NCI-H524 treated with DMSO at 0.1 percent for 48 hours (cell line): ENCODE measurements around the gene GIPC2.
"Not testable (repeated sequence)": the region's sequence is repeated elsewhere in the genome, so short reads cannot be mapped to it uniquely, and the experiment has no call there.

ENCODE experiments used
- DNase-seq: peaks from one replicate; lab custom pipeline; 2025; lab: John Stamatoyannopoulos, UW

The GIPC2 gene

DNA sequence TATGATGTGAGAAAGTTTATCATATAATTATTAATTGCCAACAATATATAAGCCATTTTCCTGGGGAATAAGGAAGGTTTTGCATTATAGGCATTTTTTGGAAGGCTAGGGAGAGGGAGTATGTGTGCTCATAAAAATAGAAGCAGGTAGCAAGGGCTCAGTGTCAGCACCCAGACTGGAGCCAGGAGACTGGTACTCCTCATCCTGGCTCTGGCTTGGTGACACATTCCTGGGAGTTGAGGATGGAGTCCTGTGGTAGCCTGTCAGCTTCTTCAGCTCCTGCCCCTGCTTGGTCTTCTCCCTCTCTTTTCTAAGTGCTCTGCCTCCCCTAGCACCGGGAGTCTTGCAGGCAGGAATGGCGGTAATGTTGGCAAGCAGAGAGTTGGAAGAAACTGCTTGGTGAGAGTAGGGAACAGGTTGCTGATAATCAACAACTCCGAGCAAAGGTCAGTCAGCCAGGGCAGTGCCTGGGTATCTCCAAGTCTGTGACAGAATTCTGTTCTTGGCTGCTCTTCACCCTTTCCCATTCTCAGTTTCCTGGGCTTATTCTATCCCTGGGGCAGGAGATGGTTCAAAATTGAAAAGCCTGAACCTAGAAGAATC is 23.0 kb downstream of the GIPC2 start:
- DNase-seq, result no peak

DNA sequence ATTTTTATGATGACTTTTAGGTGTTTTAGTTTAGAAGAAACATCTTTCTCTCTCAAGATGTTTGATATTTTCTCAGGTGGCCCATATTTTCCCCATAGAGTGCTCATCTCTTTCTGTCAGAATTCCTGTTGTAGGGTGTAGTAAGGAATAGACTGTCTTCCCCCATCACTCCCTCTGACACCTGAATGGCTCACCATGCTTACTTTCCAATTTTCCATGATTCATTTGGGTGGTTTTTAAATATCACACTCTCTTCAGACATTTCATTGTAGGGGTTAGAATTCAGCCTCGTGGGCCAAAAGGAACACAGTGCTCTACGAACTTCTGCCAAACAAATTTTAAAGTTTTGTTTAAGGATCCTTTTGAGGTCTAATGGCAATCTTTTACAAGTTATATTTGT is 24.0 kb downstream of the GIPC2 start:
- no peak for DNase-seq

DNA sequence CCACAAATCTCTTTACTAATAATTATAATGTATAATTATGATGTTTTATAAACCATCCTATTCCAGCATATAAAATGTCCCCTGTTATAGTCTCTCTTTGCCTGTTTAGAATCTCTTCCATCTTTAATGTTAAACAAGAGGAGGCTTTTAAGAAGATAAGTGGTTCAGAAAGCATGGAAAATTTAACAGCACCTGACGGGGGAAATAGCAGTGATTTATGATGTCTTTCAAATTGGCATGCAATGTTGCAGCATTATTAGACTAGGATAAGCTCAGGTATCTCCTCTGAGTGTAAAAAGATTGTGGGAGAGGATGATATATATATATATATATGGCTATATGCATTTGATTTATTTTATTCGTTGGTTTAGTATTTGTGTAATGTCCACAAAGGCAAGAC is 24.4 kb downstream of the GIPC2 start:
- no peak for DNase-seq

GRCh38 chr1:78070758-78071157 is 25.0 kb downstream of the GIPC2 start:
- no peak for DNase-seq

DNA sequence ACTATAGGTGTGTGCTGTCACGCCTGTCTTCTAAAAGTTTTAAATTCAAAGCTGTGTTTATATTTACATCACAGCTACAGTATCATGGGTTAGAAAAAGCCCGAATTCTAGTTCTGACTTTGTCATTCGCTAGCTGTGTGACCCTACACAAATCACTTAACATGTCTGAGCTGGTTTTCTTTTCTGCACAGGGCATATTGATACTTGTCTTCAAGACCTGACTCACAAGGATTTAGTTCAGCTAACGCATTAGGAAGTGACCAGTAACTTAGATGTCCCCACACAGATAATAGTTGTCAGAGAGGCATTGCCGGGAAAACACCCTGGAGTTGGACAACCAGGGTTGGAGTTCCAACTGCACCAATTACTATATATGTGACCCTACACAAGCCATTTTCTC is 25.9 kb downstream of the GIPC2 start:
- no peak for DNase-seq

DNA sequence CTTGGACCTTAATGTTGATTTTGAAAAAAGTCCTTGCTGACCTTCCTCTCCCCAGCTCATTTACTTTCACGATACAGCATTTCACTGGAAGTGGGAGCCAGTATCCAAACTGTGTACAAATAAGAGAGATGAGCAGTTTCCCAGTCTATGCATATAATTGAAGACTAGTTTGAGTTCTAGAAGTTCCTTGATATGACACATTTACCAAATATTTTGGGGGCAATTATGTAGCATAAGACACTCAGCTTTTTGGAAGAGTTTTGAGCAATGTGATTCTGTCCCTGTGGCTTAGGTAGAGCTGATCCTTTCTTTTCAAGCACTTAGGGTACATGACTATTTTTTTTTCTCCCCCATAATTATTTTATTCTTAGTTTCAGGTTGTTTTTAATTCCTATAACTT is 26.4 kb downstream of the GIPC2 start:
- DNase-seq, result no peak

DNA sequence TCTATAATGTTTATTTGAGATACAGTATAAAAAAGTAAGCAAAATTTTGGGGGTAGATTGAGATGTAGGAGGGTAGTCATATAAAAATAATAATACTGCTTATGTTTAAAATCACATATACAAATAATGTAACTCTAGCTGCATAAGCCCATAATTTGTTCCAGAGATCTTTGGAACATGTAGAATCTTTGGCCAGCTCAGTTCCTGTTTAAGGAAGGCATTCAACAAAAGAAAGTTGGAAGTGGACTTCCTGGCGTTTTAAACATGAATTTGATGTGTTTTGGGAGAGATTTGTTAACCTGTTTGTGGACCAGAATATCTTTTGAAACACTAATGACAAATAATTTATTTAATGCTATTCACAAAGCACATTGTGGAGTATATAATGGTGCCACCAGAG is 27.7 kb downstream of the GIPC2 start:
- DNase-seq, result no peak

DNA sequence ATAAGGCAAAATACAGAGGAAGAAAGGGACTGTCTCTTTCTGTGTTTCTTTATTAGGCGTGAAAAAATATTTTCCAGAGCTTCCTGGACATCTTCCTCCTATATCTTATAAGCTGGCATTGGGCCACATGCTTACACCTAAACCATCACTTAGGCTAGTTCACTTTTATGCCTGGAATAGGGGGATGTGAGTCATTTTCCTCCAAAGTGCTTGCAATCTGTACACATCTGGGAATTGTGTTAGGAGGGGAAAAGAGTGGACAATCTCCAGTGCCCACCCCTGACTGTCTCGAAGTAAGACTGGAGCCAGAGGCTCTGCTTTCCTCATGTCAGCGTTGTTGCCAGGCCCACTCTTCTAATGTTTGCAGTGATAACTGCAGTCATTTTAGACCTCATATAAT is 29.9 kb downstream of the GIPC2 start:
- no peak for DNase-seq

DNA sequence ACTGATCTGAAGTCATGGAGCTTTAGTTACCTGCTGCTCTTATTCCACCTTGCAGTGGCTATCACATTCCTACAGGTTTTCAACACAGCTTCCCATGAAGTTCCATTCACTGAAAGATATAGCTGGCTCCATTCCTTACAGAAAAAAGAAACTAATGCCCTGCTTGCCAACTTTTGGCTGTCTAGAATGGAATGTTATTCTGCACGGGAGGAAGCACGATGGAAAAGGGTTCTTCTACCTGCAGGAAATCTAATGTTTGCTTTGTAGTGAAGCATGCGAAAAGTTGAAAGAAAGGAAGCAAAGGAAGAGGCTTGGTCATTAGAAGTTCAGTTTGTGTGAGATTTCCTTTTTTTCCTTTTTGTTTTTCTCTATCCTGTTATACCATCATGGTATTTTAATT is 32.6 kb downstream of the GIPC2 start:
- no peak for DNase-seq

DNA sequence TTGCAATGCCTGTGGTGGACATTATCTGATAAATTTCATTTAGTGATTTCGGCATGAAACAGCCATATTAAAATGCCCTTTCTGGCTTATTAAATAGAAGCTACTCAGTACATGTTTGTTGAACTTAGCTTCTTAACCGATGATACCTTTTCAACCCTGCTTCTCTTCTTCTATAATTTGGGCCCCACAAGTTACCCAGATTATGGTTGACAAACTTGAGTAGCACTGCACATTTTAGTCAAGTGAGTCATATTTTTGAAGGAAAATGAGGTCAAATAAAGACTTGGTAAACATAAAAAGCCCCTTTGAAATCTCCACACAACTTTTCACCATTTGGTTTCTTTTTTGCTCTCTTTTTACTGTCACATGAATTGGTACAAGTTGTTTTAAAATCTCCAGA is 33.8 kb downstream of the GIPC2 start:
- no peak for DNase-seq

- no peak for DNase-seq
Measured at GRCh38 chr1:78080767-78081166, 35.0 kb downstream of the GIPC2 start.

DNA sequence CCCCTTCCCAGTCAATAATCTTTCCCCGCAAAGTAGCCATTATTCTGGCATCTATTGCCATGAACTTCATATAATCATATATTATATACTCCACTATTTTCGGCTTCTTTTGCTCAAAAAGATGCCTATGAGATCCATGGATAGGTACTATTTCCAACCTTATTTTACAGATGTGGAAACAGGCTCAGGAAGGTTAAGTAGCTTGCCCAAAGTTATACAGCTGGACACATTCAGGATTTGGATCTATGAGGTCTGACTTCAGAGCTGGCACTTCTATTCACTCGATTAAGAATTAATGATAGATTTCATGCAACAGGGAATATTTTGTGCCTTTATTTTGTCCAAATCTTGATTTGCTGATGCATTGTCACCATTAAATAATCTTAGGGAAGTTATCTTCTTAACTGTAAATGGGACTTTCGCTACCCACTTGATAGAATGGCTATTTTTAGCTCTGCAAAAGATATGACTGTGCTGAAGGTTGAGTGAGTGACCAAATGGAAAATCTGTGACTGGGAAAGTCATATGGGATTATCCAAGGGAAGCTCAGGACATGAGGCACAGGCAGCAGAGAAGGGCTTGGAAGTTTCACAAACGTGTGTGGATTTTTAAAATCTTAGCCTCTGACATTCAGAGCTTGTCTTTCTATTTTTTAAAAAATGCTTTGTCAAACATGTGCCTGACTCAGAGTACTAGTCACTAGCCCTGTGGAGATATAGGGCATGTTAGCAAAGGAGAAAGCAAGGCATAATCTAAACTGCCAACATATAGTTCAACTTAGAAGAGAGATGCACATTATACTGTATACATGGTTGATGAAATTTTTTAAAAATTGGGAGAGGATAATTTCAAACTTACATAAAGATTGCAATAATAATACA is 36.5 kb downstream of the GIPC2 start:
- no peak for DNase-seq

GRCh38 chr1:78084639-78085038 is 38.9 kb downstream of the GIPC2 start:
- DNase-seq, result not testable (repeated sequence)

DNA sequence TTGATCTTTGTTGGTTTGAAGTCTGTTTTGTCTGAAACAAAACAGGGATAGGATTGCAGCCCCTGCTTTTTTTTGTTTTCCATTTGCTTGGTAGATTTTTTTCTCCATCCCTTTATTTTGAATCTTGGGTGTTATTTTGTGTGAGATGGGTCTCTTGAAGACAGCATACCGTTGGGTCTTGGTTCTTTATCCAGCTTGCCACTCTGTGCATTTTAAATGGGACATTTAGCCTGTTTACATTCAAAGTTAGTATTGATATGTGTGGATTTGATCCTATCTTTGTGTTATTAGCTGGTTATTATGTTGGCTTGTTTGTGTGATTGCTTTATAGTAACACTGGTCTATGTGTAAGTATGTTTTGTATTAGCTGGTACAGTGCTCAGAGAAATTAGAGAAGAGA is 40.9 kb downstream of the GIPC2 start:
- no peak for DNase-seq

DNA sequence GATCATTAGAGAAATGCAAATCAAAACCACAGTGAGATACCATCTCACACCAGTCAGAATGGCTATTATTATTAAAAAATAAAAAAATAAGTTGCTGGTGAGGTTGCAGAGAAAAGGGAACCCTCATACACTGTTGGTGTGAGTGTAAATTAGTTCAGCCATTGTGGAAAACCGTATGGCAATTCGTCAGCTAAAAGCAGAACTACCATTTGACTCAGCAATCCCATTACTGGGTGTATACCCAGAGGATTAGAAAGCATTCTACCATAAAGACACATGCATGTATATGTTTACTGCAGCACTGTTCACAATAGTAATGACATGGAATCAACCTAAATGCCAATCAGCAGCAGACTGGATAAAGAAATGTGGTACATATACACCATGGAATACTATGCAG is 42.2 kb downstream of the GIPC2 start:
- no peak for DNase-seq

- no peak for DNase-seq
Measured at GRCh38 chr1:78088486-78088885, 42.7 kb downstream of the GIPC2 start.

GRCh38 chr1:78089010-78089409 is 43.2 kb downstream of the GIPC2 start:
- DNase-seq, result no peak

DNA sequence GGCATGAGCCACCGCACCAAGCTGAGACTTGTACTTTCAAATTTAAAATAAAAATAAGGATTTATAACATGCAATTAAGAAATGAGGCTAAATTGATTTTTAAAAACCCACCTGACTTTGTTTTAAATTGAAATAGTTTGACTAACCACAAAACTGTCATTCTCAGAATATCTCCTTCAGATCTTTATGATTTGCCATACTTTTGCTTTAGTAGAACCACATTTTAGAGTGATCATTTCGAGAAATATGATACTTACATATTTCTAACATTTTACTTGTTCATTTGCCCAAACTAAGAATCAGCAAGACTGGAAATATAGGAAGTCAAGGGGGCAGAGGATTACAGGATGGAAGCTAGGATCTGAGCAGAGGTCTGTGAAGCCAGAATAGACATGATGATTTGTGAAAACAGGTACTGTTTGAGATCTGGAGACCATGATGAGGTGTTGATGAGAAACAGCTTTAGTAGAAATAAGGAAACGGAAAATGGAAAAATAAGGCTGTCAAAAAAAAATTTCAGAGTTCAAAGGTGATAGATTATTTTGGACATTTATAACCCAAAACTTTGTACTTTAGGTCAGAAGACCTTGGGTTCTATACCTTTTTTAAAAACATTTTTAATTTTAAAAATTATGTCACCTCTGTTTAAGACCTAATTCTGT is 44.8 kb downstream of the GIPC2 start:
- DNase-seq, result no peak

DNA sequence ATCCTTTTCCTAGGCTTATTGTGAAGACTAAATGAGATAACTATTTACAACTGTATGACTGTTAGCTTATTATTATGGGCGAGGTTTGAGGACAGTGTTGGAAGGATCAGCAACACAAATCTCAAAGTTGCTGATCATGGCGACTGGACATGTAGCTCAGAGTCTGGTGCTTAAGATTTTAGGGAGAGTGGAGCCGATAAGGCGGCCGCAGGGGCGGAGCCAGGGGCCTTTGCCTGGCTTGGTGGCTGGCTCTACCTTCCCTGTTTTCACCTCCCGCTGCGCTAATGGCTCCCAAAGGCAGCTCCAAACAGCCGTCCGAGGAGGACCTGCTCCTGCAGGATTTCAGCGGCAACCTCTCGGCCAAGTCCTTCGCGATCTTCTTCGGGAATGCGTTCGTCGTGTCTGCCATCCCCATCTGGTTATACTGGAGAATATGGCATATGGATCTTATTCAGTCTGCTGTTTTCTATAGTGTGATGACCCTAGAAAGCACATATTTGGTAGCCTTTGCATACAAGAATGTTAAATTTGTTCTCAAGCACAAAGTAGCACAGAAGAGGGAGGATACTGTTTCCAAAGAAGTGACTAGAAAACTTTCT is 45.5 kb downstream of the GIPC2 start:
- DNase-seq, result no peak

GRCh38 chr1:78091886-78092285 is 46.1 kb downstream of the GIPC2 start:
- DNase-seq, result no peak

- no peak for DNase-seq
Measured at GRCh38 chr1:78092643-78093042, 46.9 kb downstream of the GIPC2 start.

GRCh38 chr1:78093560-78093959 is 47.8 kb downstream of the GIPC2 start:
- DNase-seq, result no peak

- DNase-seq, result no peak
Measured at GRCh38 chr1:78094639-78095038, 48.9 kb downstream of the GIPC2 start.
